Measurements from ENCODE around the gene ORAI2.

DNA sequence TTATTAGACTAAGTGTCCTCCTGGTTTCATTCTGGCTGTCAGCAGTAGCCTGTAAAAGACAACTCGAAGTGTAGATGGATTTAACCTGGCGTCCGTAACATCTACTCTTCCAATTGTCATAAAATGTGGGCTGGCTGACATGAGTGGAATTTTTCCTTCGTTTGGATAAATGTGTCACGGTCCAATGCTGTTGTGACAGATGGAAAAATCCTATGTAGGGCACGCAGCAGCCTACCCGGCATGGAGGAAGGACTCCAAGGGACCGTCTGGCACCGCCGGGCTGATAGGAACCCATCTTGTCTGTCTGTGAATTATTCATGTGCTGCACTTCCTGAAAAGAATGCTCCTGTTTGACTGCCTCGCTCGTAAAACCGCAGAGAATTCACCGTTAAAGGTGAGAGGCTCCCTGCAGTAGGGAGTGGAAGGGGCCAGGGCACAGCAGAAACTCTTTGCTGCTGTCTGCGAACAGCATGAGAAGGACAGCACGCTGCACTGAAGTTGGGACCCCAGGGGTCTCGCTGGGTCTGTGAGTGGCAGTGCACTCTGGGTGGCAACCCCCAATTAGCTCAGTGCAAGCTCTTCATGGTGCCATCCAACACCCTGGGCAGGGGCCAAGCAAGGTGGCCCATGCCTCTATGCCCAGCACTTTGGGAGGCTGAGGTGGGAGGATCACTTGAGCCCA is 1.6 kb upstream of the ORAI2 start:
- TF ChIP-seq CTCF (IDR thresholded peaks at IDR 0.05; ENCODE audit: poor library complexity, severe bottlenecking) (no peak), EP300 (conservative IDR thresholded peaks at IDR 0.05; ENCODE audit: poor library complexity, severe bottlenecking) (no peak), EZH2 (IDR thresholded peaks at IDR 0.05; ENCODE audit: borderline replicate concordance, insufficient read depth, low read length, poor library complexity, severe bottlenecking) (no peak), RAD21 (conservative IDR thresholded peaks at IDR 0.05) (no peak), MXI1 (conservative IDR thresholded peaks at IDR 0.05; ENCODE audit: poor library complexity, severe bottlenecking) (no peak)
